ENCODE measurements around the gene HDAC7.

The HDAC7 gene

DNA sequence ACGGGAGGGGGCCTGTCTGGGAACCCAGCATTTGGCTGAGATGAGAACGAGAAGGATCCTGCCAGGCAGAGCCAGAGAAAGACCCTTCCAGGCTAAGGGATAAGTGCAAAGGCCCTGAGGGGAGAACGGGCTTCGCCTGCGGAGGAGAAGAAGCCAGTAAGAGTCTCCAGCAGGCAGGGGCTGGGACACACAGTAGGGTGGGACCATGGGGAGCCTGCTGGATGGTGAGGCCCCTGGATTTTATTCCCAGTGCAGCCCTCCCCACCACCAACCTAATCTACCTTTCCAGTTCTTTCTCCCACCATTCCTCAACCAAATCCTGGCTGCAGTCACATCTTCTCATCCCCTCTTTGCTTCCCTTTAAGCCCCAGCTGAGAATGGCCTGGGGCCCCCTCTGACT is 73.6 kb downstream of the HDAC7 start:
- DNase-seq (ENCODE audit: low read depth in 2 of 2): no peak

DNA sequence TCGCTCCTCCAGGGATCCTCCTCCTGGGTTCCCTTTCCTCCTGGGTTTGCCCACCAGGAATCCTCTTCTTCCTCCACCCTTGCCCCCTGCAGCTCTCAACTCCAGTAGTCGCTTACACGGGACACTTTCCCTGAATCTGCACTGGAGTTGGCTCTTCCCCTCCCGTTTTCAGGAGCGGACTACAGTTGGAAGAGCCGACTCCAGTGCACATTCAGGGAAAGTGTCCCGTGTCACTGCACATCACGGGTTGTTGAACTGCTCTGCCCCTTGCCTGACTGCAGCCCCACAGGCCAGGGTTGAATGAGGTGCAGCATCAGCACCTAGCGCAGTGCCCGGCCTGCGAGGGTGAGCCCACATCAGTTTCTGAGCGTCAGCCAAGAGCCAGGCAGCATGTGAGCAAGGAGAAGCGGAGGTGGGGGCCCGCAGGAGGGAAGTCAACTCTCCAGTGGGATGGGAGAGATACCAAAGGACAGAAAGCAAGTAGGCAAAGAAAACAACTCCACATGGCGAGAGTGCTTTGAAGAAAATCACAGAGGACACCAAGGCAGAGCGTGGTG is 74.1 kb downstream of the HDAC7 start:
- DNase-seq (ENCODE audit: low read depth in 2 of 2): no peak

DNA sequence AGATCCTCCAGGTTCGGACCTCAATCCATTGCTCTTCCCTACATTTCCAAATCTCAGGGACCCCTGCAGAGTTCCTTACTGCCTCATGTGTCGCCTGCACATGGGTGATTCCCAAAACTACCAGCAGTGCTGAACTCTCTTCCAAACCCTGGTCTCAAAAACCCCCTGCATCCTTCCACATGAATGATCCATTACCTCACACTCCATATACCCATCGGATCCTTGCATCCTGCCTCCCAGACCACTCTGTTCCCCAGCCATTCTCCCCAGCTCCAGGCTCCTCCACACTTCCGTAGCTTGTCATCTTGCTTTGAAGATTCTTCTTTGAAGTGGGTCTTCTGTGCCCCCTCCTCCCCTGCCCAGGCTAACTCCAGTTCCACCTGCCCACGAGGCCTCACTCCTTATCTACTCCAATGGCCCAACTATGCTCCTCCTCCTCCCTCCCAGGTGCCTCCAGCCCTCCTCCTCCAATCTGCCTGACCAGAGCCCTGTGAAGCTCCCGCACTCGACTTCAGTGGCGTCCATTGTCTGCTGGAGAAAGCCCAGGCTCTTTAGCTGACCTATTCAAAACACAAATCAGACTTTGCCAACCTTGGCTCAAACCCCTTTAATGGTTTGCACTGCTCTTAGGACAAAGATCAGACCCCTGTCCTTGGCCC is 74.8 kb downstream of the HDAC7 start:
- no peak for DNase-seq (ENCODE audit: low read depth in 2 of 2)

DNA sequence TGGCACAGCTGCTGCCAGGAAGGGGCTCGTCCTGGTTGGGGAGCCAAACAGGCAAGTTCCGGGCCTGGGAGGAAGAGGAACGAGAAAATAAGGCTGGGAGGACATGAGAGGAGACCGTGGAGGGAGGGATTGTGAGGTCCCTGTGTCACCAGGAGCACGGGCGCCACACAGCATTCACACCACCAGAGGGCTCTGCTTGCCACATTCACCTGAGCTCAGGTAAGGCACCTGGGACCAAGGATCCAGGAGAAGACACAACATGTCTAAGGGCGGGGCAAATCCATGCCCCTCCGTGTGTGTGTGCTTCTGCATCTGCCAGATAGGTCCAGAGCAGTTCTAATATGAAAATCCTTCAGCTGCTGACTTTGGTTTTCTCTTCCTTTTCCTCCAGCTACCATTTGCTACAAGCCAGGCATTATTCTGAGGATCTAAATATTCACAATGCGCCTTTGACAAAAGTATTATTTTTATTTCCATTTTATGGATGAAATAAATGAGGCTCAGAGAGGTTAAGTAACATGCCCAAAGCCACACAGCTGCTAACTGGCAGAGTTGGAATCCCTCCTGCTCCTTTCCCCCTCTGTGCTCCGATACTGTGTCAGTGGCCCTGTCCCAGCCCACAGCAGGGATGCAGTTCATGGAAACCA is 75.6 kb downstream of the HDAC7 start:
- DNase-seq (ENCODE audit: low read depth in 2 of 2): no peak

DNA sequence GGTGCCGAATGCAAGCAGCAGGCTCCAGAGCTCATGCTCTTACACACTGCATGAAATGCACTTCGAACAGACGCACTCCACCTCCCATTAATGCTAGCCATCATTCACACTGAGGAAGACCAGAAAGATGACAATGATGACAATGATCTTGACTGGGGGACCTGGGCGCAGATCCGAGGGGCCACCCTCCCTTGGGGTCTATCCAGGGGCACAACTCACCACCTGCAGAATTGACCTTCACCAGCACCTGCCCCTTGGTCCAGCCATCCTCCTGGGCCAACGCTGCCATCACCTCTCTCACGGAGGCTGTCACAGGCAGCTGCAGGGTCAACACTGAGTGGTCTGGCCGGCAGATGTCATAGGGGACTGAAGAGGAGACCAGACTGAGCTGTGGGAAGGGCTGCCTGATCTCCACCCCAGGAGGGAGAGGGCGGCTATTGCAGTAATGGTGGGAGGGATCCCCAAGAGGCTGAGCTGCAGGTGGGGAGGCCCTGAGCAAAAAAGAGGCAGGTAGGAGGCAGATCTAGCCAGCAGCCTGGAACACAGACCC is 76.3 kb downstream of the HDAC7 start:
- DNase-seq (ENCODE audit: low read depth in 2 of 2): no peak

DNA sequence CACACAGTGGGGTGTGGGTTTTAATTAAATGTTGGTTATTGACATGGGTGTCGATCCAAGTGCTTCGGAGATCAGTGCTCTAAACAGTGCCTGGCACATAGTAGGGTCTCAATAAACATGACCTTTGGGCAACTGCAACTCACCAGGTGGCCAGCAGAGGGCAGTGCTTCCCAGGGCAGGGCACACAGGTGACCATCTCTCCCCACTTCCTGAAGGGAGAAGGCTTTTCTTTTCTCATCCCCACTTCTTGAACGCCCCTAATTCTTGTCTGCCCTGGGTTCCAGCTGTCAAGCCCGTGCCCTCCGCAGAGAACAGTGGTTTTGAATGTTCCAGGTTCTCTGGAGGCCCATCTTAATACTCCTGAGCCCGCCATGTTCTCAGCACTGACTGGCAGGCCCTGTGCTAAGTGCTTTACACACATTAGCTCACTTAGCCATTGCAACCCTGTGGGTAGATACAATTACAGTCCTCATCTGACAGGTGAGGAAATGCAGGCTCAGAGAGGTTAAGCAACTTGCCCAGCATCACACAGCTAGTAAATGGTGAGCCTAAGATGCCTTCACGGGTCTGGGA is 77.4 kb downstream of the HDAC7 start:
- DNase-seq (ENCODE audit: low read depth in 2 of 2): no peak

DNA sequence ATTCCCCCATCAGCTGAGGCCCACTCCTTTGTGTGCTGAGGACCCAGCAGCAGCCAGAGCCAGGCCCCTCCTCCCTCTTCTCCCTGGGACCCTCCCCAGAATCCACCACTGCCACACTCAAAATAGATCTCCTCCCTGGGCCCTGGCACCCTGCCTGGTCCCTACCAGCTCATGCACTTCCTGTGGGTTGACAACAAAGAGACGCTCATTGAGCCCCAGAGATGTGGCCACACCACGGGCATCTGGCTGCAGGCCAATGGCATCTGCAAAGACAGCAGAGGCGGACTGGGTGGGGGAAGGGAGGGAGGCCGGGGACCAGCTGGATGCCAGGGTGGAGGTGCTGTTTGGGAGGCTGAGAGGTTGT is 78.4 kb downstream of the HDAC7 start:
- DNase-seq (ENCODE audit: low read depth in 2 of 2): no peak

DNA sequence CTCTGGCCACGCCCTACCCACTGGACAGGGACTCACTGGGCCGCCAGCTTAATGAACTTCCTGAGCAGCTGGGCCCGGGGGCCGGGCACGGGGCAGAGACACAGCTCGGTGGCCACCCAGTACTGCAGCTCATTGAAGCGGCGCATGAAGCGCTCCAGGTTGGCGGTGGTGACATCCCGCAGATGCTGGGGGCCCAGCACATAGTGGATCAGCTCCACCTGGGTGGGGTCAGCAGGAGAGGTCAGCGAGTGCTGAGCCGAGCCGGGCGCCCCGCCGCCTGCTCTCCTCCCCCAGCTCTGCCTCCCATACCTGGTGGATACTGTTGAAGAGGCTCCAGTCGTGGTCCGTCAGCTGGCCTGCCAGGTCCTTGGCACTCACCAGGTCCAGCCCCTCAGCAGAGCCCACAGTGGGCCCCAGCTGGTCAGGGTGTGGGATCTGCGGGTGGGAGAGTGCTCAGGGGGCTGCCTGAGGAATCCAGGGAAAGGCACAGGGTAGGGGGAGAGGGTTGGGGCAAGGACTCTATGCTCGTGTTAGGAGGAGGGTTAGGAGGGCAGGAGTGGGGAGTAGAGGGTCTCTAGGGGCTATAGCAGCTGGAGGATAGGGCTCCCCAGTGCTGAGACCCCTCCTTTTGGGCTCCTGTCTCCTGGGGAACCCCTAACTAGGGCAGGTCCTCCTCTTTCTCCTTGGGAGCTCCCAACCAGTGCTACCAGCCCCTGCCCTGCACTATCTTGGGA is 78.9 kb downstream of the HDAC7 start:
- DNase-seq (ENCODE audit: low read depth in 2 of 2): no peak

DNA sequence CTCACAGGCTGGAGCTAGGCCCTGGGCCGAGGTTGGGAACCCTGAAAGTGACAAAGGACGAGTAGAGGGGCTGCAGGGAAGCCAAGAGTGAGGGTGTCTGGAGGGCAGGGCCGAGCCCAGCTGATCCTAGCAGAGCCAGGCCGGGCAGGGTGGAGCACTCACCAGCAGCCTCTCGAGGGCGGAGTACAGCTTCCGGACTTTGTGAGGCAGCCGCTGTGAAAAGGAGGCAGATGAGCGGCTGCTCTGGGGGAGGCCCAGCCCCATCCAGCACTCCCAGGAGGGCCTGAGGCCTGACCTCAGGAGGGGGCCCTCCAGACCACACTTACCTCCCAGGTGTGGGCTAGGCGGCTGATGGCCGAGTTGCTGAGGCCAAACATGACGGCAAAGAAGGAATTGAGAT is 79.7 kb downstream of the HDAC7 start:
- no peak for DNase-seq (ENCODE audit: low read depth in 2 of 2)

DNA sequence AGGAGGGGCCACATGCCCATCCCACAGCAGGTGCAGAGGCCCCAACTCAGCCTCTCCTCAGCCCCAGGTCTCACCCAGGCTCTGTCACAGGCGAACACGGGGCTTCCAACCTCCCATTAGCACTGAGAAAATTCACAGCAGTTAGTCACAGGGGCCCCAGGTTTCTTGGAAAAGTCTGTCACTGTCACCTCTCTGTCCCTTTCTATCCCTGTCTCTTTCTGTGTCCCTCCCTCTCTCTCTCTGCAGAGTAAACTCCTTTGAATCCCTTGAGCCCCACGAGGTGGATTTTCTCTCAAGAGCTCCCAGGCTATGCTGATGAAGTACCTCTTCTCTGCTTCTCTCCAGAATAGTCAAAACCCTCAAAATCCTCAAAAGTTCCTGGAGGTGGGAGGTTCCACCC is 80.4 kb downstream of the HDAC7 start:
- DNase-seq (ENCODE audit: low read depth in 2 of 2): no peak

DNA sequence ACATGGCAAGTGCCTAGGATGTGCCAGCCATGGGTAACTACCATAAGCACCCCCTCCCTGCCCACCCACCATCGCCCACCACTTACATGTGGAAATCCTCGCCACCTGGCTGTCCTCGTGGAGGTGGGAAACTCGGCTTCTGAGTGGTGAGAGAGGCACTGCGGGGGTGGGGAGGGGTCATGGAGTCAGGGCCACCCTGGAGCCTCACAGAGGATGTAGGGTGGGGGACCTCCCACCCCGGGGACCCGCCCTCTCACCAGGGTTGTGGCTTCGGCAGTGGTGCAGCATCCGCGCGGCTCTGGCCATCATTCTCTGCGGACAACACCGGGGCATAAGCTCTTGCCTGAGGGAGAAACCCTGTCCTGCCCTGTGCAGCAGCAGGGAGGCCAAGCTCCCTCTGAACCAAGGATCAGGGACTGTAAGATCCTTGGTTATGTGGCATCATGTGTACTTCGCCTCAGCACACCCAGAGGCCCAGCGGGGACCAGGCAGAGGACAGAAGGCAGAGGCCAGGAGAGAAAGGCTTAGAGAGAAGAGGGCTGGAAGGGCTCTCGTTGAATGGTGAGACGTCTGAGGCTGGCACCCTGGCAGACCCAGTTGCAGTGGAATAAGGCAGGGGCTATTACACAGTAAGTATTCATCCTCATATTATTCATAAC is 81.6 kb downstream of the HDAC7 start:
- DNase-seq (ENCODE audit: low read depth in 2 of 2): no peak

DNA sequence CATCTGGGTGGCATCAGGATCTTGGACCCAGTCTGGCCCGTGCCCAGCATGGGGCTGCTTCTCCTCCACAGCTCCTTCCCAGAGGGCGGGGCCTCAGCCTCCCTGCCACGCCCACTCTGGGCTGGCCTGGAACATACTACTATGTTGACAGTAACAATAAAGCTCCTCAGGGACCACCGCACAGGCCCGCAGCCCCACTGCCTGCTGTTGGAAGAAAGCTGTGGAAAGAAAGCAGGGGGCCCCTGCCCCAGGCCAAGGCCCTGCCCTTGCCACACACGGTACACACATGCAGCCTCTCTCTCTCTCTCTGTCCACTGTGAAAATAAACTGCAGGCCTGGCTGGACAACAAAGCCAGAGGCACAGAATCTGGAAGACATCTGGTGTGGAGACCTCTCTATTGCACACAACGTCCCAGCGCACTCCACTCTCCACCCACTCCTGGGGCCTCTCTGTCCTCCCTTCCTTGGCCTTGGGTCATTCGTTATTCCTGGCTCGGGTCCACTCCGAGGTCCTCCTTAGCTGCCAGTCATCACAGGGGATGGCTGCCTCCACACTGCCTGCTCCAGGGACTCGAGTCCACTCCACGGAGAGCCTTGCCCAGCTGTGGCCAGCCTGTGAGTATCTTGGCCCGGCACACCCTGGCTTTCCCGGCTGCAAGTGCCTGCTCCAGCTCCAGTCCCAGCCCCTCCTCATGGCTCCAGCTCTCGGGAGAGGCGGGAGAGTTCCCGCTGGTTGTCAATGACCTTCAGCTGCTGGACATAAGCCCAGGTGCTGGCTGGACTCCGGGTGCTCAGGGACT is 82.6 kb downstream of the HDAC7 start:
- DNase-seq (ENCODE audit: low read depth in 2 of 2): no peak

DNA sequence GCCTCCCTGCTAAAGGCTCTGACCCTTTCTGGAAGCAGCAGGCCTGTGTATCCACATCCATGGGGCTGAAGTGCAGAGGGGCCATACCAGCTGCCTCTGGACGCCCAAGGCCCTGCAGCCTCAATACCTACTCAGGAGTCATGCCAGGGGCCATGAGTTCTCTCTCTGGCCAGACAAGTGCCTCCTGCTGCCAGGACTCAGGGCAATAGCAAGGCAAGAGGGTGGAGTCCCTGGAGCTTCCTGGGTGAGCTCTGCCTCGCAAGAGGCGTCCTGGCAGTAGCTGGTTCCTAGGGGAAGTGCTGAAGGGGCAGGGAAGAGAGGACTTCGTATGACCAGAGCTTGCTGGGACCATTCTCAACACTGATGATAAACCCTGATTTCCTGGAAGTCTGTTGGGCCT is 83.5 kb downstream of the HDAC7 start:
- DNase-seq (ENCODE audit: low read depth in 2 of 2): no peak

DNA sequence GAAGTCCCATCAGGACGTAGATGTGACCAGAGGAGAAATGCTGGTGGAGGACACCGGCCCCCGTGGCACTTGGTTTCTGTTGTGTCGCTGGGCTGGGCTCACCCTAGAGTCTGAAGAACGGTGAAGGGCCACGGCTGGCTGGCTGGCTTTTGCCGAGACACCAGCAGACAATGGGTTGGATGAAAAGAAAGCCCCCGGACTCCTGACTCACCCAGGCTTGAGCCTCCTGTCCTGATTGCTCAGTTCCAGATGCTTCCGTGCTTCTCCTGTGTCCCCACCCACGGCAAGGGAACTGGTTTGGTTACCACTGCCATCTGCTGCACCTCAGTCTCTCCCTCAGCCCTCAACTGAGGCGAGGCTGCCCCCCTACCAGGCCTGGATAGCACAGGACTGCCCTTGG is 84.1 kb downstream of the HDAC7 start:
- DNase-seq (ENCODE audit: low read depth in 2 of 2): no peak

DNA sequence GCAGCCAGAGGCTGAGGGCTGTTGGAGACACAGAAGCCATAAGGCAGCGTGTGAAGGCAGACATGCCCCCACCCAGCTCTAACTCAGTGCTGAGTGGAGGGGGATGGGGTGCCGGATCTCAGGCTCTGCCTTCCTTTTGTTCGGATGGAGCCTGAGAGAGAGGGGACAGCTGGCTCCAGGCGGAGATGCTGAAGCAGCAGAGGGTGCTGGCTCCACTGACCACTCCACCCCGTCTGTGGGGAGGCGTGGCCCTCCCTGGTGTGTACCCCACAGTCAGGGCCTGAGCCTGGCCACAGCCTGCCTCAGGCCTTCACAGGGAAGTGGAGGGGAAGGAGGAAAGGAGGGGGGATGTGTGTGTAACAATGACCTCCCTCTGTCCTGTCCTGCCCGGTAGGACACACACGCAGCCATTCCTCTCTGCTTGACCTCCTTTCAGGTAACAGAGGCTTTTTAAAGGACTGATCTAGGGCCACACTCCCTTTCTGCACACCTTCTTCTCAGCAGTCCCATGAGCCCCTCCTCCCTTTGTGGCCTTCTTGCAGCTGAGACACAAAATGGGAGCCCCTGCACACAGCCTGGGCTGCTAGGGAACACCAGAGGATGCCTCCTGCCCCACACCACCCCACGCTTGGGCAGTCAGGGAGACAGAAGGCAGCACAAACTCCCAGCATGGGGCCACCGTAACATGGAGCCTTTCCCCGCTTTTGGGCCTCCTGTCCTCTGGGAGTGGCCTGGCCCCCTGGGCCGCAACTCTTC is 84.8 kb downstream of the HDAC7 start:
- DNase-seq (ENCODE audit: low read depth in 2 of 2): no peak

DNA sequence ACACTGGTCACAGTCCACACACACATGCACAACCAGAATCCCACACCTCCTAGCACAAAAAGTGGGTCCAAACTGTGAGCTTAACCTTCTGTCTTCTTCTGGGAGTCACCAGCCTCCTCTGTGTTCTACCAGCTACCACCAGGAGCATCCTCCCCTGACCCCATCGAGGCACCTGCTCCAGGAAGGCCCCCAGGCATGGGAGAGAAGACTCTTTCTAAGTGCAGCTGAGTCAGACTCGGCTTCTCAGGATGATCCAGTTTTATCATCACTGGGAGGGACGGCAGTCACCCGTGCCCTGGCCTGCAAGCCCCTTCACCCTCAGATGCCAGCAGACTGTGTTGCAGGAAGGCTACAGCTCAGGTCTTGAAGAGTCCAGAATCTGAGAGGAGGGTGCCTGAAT is 86.6 kb downstream of the HDAC7 start:
- DNase-seq (ENCODE audit: low read depth in 2 of 2): no peak
